Eye (tissue), 1 donor: ENCODE measurements around the gene NRG3.

ENCODE experiments used
- DNase-seq: peaks from one replicate; pipeline ENCODE4 v3.0.0-alpha.2; 2015

NRG3 gene

DNA sequence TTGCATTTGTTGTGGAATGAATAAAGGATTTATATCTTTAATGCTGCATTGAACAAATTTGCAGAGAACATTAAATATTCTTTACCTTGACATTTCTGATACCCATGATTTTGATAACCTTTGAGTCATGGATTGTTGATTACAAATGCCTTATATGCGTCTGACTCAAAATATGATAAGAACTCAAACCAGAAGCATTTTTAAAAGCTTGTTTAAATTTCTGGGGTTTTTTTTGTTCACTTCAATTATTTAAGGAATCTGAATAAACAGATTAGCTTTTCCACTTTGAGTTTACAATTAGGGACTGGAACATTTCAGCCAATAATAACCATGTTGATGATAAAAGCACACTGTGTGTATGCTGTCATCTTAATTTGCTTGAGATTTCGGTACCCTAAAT, 253.5 kb downstream of the NRG3 start:
- DNase-seq, result no peak

DNA sequence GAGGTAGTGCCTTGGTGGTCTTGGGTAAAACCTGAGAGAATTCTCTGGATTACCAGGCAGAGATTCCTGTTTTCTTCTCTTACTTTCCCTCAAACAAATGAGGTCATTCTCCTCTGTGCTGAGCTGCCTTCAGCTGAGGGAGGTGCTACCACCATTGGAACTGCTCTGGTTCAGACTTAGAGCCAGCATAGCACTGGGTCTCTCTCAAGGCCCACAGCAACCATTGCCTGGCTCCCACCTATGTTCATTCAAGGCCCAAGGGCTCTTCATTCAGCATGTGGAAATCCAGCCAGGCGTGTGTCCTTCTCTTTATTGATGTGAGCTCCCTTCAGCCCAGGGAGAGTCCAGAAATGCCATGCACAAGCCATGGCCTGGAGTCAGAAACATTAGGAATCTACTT, 261.1 kb downstream of the NRG3 start:
- no peak for DNase-seq

- peak; percentile 31 for DNase-seq
These were observed 269.2 kb downstream of the NRG3 start for GRCh38 chr10:82144153-82144552.

- DNase-seq, result no peak
These were observed 273.8 kb downstream of the NRG3 start for GRCh38 chr10:82148764-82149163.

DNA sequence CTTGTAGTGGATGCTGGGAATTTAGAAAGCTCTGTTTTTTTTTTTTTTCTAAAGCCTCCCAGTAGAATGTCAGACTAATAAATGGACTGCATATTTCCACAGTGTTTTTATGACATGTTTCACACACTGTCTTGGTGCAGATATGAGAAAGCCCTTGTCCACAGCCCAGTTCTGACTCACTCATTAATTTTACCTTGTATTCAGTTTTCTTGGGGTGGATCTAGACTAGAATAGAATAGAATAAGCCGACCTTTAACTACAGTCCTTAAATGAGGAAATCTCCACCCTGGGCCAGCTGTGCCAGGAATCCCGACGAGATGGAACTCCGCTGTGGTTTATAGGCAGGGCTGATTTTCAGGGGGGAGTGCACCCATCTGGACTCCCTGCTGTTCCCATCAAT, 274.7 kb downstream of the NRG3 start:
- no peak for DNase-seq

DNA sequence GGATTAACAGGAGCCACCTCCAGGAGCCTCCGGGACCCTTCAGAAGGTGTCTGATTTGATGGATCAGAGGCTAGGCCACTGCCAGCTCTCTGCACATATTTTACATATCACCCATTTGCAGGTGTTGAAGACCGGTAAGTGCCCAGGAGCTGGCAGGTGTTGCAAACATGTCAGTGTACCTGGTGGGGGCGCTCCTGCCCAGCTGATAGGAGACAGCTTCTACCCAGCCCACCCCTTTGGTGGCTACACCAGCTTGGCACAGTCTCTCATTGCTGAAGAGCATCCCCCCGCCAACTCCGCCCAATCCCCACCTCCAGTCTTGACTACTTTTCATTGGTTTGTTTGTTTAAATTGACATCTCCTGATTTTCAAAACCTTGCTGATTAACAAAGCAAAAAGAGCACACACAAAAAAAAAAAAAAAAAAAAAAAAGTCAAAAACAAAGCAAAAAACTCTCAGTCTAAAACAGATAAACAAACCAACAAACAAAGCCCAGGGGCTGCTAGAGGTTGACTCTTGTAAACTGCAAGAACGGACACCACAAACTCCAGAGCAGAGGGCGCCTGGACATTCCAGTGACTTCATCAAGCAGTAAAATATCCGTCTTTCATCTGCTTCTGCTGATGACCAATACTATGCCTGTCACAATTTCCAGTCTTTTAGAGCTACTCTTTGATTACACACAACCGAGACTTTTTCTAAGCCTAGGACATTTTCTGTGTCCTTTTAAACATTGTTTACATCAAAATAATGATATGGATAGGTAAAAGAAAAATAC, 275.3 kb downstream of the NRG3 start:
- peak; percentile 41 for DNase-seq

- DNase-seq, result no peak
These were observed 285.3 kb downstream of the NRG3 start for GRCh38 chr10:82160307-82160706.

DNA sequence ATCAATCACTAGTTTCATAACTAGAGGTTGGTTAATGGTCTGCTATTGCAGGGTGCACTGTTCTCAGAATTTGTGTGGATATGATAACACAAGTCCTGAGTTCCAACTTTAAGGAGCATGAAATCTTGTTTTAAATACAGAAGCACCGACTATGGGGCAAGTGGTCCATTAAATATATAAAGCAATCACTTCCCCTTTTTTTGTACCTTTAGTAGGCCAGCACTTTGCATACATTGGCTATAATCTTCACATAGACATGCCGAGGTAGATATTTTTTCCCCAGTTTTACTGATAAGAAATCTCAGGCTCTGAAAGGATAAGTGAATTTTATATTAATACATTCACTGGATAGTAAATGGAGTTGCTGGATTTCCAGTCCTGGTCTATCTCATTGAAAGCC, 286.3 kb downstream of the NRG3 start:
- no peak for DNase-seq

GRCh38 chr10:82162549-82163195, 287.7 kb downstream of the NRG3 start:
- DNase-seq, result no peak

DNA sequence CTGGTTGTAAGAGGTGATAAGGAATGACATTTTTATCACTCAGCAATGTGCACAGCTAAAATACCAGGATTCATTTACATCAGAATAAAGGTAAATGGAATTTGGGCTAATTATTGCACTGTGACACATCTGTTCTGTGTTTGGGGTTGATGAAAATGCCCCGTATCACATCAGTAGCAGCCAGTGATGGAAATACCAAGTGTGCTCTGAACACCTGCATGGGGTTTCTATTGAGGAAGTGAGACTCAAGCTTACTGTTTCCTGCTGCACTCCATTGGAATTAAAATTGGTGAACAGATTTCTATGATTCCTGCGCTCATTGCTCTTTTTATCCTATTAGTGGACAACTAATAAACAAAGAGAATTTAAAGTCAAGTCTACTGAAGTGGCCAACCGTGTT, 296.9 kb downstream of the NRG3 start:
- no peak for DNase-seq

- no peak for DNase-seq
These were observed 301.6 kb downstream of the NRG3 start for GRCh38 chr10:82176587-82176986.

DNA sequence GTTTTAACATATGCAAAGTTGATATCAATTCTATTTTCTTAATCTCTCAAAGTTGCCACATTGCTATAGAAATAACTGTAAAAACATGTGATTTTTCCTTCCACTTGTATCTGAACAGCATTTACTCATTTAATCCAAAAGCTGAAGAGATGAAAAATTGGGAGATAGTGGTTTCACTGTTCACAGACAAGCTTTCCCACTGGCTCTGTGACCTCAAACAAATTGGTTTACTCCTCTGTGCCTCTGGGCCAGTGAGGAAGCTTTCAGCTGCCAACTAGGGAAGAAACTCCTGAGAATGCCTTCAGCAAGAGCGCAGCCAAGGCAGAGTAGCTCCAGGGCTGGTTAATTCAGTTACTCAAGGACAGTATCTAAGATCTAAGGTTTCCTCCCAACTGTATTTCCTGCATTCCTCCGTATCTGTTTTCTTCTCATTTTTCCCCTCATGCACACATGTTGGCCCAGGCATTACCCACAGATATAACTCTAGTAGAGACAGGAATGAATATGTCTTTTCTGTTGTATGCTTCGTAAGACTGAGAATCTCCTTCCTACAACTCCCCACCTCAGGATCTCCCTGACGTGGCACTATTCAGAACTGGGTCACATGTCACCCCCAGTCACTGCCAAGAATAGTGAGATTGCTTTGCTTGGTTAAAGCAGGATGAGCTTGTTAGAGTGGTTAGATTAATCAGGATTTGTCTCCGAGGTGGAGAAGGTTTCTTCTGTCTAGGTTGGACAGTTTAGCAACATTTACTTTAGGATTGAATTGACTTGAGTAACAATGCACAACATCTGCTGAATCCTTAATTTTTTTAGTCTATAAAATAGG, 315.7 kb downstream of the NRG3 start:
- DNase-seq, result no peak

DNA sequence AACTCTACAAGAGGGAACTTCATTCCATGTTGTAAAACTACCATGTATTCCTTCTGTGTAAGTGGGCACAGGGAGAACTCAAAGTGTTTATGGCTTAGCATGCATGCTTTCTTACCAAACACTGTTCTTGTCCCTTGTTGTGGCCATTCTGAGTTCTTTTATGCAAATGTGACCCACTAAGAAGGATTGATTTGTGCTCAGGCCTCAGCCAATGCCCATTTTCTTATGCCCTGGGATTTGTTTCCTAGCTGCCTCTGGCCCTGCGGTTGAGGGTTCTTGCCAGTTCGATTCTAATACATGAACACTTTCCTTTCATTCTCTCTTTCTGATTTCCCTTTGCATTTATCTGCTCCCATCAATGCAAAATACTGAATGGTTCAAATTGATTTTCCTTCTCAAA, 316.7 kb downstream of the NRG3 start:
- DNase-seq, result no peak

- DNase-seq, result no peak
These were observed 317.7 kb downstream of the NRG3 start for GRCh38 chr10:82192665-82193064.

DNA sequence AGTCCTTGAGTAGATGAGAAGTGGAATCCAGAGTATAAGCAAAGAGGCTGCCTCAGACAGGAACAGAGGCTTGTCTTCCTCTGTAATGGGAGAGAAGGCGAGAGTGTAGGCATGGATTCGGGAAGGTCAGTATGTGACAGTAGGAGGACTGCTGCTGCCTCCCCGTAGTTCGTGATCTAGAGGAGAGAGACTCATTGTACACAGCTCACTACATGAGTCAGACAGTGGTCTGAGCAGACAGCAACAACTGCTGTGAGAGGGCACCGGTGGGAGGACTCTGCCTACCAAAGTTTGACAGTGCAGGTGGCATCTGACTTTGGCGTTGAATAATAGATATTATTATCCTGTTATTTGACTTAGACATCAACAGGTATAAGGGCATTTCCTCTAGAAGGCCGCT, 319.4 kb downstream of the NRG3 start:
- no peak for DNase-seq

- peak; percentile 60 for DNase-seq
These were observed 331.8 kb downstream of the NRG3 start for GRCh38 chr10:82206831-82207230.

DNA sequence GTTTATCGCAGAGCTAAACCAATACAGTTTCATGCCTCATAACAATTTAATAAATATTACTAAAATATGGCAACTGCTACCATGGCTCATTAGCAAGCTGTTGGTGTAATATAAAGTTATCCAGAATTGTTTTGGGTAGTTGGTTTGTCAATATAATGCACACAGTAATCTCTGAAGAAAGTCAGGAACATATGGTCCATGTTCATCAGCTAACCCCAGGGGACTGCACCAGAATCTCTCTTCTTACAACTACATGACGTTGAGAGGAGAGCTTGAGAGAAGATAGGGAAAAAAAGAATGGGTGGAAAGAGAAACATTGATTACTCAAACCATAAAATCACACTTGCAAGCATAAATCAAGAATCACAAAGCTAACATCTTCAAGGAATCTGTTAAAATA, 333.7 kb downstream of the NRG3 start:
- peak; percentile 53 for DNase-seq

DNA sequence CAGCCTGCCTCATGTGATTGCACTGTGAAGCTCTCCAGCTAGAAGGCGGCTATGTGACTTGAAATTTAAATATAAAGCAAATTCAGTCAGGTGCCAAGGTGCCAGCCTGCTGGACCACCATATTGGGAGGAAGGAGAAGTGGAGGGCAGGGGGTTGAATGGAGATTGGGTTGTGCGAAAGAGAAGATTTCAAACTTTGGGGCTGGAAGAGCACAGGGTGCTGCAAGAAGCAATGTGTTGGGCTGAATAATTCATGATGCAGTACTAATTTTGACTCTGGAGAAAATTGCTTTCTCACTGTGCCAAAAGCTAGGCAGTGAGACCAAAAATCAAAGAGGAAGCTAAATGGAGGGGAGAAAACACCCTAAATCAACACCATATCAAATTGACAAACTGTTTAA, 335.3 kb downstream of the NRG3 start:
- DNase-seq, result no peak

DNA sequence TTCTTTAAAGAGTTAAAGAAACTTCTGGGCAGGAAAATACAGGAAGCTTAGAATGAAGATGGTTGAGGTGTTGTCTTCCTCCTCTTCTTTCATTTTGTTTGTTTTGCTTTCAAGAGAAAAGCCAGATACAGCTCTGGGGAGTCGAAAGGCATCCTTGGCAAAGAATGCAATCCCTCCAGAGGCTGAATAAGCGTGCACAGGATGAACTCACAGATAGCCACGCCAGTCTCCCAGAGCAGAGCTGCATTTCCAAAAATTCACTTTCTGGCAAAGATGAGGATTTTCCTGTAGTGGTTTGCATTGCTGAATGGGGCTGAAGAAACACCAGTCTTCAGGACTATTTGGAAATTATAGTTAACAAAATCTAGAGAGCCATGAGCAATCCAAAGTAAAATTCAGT, 336.4 kb downstream of the NRG3 start:
- DNase-seq, result peak; percentile 31

- no peak for DNase-seq
These were observed 337.8 kb downstream of the NRG3 start for GRCh38 chr10:82212753-82213152.

GRCh38 chr10:82213784-82214183, 338.8 kb downstream of the NRG3 start:
- no peak for DNase-seq

GRCh38 chr10:82221056-82221455, 346.1 kb downstream of the NRG3 start:
- no peak for DNase-seq

- DNase-seq, result no peak
These were observed 346.7 kb downstream of the NRG3 start for GRCh38 chr10:82221601-82222149.

GRCh38 chr10:82228701-82229100, 353.7 kb downstream of the NRG3 start:
- DNase-seq, result no peak
